Stimulated activated CD4-positive, alpha-beta T cell treated with anti-CD3 and anti-CD28 coated beads, Interleukin-2, amount 100 ng/mL, for 48 hours (primary cell): ENCODE results near the gene NNMT.

Experiments used
- DNase-seq, 2 donors: peaks; one replicate each; pipeline ENCODE4 v3.0.0-alpha.2; 2020

NNMT gene

DNA sequence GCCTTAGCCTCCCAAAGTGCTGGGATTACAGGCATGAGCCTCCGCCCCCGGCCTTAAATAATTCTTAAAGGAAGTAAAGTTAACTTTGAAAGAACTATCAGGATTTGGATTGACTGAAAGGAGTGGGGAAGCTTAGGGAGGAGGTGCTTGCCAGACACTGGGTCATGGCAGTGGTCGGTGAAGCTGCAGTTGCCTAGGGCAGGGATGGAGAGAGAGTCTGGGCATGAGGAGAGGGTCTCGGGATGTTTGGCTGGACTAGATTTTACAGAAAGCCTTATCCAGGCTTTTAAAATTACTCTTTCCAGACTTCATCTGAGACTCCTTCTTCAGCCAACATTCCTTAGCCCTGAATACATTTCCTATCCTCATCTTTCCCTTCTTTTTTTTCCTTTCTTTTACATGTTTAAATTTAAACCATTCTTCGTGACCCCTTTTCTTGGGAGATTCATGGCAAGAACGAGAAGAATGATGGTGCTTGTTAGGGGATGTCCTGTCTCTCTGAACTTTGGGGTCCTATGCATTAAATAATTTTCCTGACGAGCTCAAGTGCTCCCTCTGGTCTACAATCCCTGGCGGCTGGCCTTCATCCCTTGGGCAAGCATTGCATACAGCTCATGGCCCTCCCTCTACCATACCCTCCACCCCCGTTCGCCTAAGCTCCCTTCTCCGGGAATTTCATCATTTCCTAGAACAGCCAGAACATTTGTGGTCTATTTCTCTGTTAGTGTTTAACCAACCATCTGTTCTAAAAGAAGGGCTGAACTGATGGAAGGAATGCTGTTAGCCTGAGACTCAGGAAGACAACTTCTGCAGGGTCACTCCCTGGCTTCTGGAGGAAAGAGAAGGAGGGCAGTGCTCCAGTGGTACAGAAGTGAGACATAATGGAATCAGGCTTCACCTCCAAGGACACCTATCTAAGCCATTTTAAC is at the start of gene NNMT:
NNMT (plus strand) TSS at position 724 of the 929 bp plus-strand sequence; CDS start at position 882, 158 bp downstream.
- no peak for DNase-seq

- DNase-seq = no peak
Observed at GRCh38 chr11:114247070-114247789, 49.0 kb upstream of the NNMT start.

- DNase-seq = no peak
Observed at GRCh38 chr11:114250180-114250579, 46.0 kb upstream of the NNMT start.

DNA sequence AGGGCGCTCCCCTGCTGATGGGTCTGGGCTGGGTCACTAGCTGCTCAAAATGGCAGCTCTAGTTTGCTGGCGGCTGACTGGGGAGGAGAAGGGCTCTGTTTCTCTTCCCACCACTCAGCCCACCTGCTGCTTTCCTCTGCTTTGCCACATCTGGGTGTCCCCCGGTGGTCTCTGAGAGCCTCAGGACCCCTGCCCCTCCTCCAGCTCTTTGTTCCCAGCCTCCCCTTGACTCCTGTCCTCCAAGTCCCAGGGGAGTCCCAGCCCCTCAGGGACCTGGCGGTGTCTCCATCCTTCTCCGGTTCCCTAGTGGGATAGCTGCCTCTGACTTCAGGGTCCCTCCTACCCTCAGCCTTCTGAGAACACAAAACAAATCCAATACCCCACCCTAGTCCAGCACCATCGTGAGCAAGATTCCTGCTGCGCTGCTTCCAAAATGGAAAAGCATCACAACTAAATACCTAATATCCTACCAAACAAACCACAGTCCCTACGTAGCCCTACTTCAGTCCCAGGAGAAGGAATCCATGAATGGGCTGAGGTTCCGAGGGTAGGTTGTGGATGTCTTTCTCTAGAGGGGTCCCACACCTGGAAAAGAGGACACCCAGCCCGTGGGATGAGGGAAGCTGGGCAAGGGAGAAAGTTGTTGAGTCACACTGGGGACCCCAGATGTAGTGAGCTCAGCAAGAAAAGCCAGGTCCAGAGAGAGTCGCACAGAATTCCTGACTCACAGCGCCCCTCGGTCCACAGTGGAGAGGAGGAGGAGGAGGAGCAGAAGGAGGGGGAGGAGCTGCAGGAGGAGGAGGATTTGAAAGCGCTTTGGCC is 45.0 kb upstream of the NNMT start:
- DNase-seq = no peak

- no peak for DNase-seq
Observed at GRCh38 chr11:114251815-114252337, 44.3 kb upstream of the NNMT start.

- DNase-seq = no peak
Observed at GRCh38 chr11:114252767-114253166, 43.4 kb upstream of the NNMT start.

DNA sequence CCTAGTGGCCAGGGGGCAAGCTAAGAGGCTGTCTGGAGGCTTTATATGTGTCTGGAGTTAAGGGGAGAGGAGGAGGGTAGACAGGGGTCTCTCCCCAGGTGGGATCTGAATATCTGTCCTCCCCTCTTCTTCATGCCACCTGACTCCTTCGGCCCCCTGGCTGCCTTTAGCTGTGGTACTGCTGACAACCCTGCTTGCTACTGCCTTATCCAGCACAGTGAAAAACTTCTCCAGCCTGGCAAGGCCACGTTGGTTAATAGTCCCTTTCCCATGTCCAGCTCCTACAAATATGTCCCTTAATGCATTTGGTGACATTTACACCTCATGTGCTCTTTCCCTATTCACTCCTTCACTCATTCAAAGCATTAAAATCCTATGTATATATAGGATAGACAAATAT is 42.4 kb upstream of the NNMT start:
- no peak for DNase-seq

GRCh38 chr11:114254571-114255146 is 41.5 kb upstream of the NNMT start:
- no peak for DNase-seq

- DNase-seq = no peak
Observed at GRCh38 chr11:114255289-114255688, 40.9 kb upstream of the NNMT start.

GRCh38 chr11:114256176-114256966 is 39.8 kb upstream of the NNMT start:
- no peak for DNase-seq

DNA sequence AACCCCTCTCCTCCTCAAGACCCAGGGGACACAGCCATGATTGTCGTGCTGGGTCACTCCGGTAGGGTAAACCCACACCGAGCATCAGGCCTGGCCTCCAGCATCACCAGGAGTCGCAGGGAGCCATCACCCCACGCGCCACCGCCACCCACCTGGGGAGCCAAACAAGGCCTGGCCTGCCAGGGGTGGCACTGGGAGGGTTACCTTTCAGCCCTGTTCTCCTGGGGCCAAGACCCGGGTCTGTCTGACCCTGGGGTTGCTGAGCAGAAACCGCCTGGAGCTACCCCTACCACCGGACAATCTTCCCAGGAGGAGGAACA is 39.3 kb upstream of the NNMT start:
- no peak for DNase-seq

GRCh38 chr11:114257621-114258558 is 38.3 kb upstream of the NNMT start:
- DNase-seq = no peak

DNA sequence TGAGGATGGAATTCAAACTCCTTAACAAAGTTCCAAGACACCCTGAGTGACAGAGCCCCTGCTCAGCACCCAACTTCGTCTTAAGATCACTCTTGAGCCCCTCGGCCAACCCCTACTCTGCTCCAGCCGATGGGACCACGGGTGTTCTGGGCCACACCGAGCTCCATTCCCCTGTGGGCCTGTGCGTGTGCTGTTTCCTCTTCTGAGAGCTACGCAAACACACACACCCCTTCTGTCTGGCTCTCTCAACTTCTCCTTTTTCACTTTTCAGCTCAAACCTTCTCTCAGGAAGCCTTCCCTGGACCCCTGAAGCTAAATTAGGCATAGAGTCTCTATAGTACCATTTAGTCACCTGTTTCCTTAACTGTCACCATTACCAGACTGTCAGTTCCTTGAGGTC is 37.5 kb upstream of the NNMT start:
- DNase-seq = no peak

- DNase-seq = no peak
Observed at GRCh38 chr11:114259124-114259526, 37.1 kb upstream of the NNMT start.

- DNase-seq = no peak
Observed at GRCh38 chr11:114259551-114259983, 36.6 kb upstream of the NNMT start.

DNA sequence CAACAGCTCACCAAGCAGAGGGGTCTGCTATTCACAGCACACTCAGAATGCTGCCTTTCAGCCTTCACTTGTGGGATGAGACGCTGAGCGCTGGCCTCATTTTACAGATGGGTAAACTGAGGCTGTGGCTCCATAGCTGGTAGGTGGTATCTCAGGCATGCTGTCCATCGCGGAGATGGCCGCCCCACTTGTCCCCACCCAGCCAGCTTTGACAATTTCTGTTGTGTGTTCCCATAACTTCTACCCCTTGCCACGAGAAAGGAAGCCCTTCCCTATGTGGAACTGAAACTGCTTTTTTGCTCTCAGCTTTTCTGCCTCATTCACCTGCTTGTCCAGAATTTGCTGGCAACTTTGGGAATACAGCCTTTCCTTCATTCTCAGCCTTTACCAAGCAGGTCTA is 36.1 kb upstream of the NNMT start:
- no peak for DNase-seq

DNA sequence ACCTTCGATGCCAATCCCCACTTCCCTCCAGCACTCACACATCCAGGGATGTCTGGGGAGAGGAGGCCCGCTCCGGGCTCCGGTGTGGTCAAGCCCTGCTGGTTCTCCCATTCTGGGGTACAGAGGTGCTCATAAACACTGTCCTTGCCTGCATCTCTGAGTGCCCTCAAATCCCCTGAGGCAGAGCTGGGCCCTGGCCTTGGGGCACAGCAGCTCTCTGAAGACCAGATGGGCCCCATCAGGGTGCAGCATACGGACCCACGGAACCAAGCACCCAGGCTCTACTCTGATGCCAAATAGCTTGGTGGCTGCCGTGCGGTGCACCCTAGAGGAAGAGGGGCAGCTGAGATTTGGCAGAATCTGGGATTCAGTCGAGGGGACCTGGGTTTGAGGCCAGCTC is 35.7 kb upstream of the NNMT start:
- no peak for DNase-seq

DNA sequence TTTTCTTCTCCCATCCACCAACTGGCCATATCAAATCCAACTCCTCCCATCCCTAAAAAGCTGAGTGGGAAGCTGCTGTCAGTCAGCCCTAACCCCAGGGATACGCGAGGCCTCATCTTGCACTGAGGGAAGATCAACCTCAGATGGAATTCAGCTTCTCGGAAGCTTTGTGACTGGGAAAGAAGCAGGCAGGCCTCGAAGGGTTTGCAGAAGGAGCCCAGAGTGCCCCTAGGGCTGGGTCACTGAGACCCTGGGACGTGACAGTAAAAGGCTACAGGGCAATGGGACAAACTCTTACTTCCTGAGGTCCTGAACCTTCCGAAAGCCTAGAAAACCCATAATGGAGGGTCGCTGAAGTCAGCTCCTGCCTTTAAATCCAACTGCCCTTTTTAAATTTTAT is 34.4 kb upstream of the NNMT start:
- no peak for DNase-seq

- DNase-seq = no peak
Observed at GRCh38 chr11:114262681-114263512, 33.3 kb upstream of the NNMT start.
